GM12878 (cell line): Measurements from ENCODE around the gene ALPK1. TPM values are rescaled to one million over a fixed set of nuclear protein-coding genes. Genes with fewer than 3 reads are reported as not detected.

Experiments
- ATAC-seq: fragments of 200-7000 bp; cut with Tn5 transposase; 3 replicates; pipeline ENCODE4 v1.9.1; 2020; ENCODE audit warnings: mild to moderate bottlenecking, moderate library complexity
- BruUV-seq: library from RNA; stranded (reverse); fragments of 400-500 nt; replicated peaks from 2 replicates; lab custom pipeline; 2021; lab: Mats Ljungman, UMichigan
- CTCF ChIA-PET: fragments of 300-600 bp; sonication (Branson Sonifier 250); formaldehyde crosslinking; extraction: SDS; loops from one replicate; lab custom pipeline; 2021; ENCODE audit warnings: inconsistent platforms; lab: Yijun Ruan, JAX
- POLR2A ChIA-PET: fragments of 350-600 bp; formaldehyde crosslinking; extraction: SDS; loops from one replicate; lab custom pipeline; 2021; ENCODE audit warnings: inconsistent platforms; lab: Charles Lee
- RAD21 ChIA-PET: fragments of 300-600 bp; sonication (Branson Sonifier 250); formaldehyde crosslinking; loops from one replicate; lab custom pipeline; 2023; ENCODE audit warnings: antibody characterized with exemption; ENCODE audit not compliant: unreplicated experiment; lab: Charles Lee
- SMC1A ChIA-PET: fragments of 300-600 bp; sonication (Branson Sonifier 250); formaldehyde crosslinking; loops from one replicate; lab custom pipeline; 2023; ENCODE audit not compliant: unreplicated experiment, uncharacterized antibody; lab: Charles Lee
- DNase-seq: peaks from one replicate; pipeline ENCODE4 v3.0.0-alpha.2; 2011; ENCODE audit warnings: low read depth, low spot score
- FAIRE-seq: peaks from 3 replicates; lab custom pipeline; 2011; peaks lifted over from hg19 to GRCh38; lab: Jason Lieb, UNC
- H2AFZ ChIP-seq: 2 replicates; pipeline ENCODE4 v1.6.0; 2011; ENCODE audit warnings: low read depth, low read length, control low read depth; ENCODE audit not compliant: control insufficient read depth
- H3K27ac ChIP-seq: 2 replicates; pipeline ENCODE4 v1.5.1; 2011; ENCODE audit warnings: control low read depth; ENCODE audit not compliant: control insufficient read depth, insufficient read depth
- H3K27me3 ChIP-seq, 2 experiments: replicated peaks in 1 of 2; 2 replicates each; pipeline versions ENCODE4 v1.6.0 to v1.6.1; 2011; ENCODE audit warnings: low read length in 1 of 2; ENCODE audit not compliant: control insufficient read depth in 2 of 2, insufficient read depth in 2 of 2
- H3K36me3 ChIP-seq, 2 experiments: 2 replicates each; pipeline ENCODE4 v1.5.1; 2011; ENCODE audit warnings: low read length in 1 of 2; ENCODE audit not compliant: control insufficient read depth in 2 of 2, insufficient read depth in 2 of 2
- H3K4me1 ChIP-seq: 2 replicates; pipeline ENCODE4 v1.6.1; 2011; ENCODE audit warnings: mild to moderate bottlenecking, low read length, moderate library complexity, mixed read lengths; ENCODE audit not compliant: control insufficient read depth, insufficient read depth
- H3K4me2 ChIP-seq: 2 replicates; pipeline ENCODE4 v1.6.0; 2011; ENCODE audit warnings: control low read depth; ENCODE audit not compliant: control insufficient read depth, insufficient read depth
- H3K4me3 ChIP-seq: fragments of 200-600 bp; sonication (generic); 2 replicates; pipeline ENCODE4 v1.5.1; 2016
- H3K79me2 ChIP-seq: 2 replicates; pipeline ENCODE4 v1.6.0; 2011; ENCODE audit warnings: low read length; ENCODE audit not compliant: control insufficient read depth, insufficient read depth
- H3K9ac ChIP-seq: 2 replicates; pipeline ENCODE4 v1.8.0; 2011; ENCODE audit warnings: low read length, control low read depth, mixed read lengths; ENCODE audit not compliant: control insufficient read depth, insufficient read depth
- H3K9me3 ChIP-seq: replicated peaks from 3 replicates; pipeline ENCODE4 v1.5.1; 2011; ENCODE audit warnings: mild to moderate bottlenecking, low read length; ENCODE audit not compliant: control insufficient read depth, insufficient read depth
- H4K20me1 ChIP-seq: 2 replicates; pipeline ENCODE4 v1.6.0; 2011; ENCODE audit not compliant: control insufficient read depth, insufficient read depth
- BACH1 ChIP-seq: fragments of 450-650 bp; IDR thresholded peaks from 2 replicates; pipeline ENCODE4 v1.6.1; 2017; ENCODE audit warnings: mild to moderate bottlenecking, borderline replicate concordance
- CREB1 ChIP-seq: IDR thresholded peaks from 2 replicates; pipeline ENCODE4 v1.6.1; 2012; ENCODE audit warnings: low read depth, mild to moderate bottlenecking, inconsistent platforms
- FOXM1 ChIP-seq: IDR thresholded peaks from 2 replicates; pipeline ENCODE4 v1.6.1; 2012; ENCODE audit warnings: low read depth, mild to moderate bottlenecking, inconsistent platforms, low read length, moderate library complexity
- IRF4 ChIP-seq: IDR thresholded peaks from 2 replicates; pipeline ENCODE4 v1.6.1; 2011; ENCODE audit warnings: low read depth, low read length
- MTA3 ChIP-seq: IDR thresholded peaks from 2 replicates; pipeline ENCODE4 v1.6.1; 2012; ENCODE audit warnings: low read length, inconsistent platforms, borderline replicate concordance
- NFIC ChIP-seq: IDR thresholded peaks from 2 replicates; pipeline ENCODE4 v1.6.1; 2012; ENCODE audit warnings: low read depth, mild to moderate bottlenecking, inconsistent platforms, low read length, moderate library complexity
- SMAD5 ChIP-seq: IDR thresholded peaks from 2 replicates; pipeline ENCODE4 v1.6.1; 2016; ENCODE audit warnings: antibody characterized with exemption, low read depth
- SPI1 ChIP-seq: IDR thresholded peaks from 2 replicates; pipeline ENCODE4 v1.6.1; 2011; ENCODE audit warnings: low read depth, mild to moderate bottlenecking, low read length, moderate library complexity, borderline replicate concordance; ENCODE audit not compliant: insufficient read depth
- STAT3 ChIP-seq: IDR thresholded peaks from 2 replicates; pipeline ENCODE4 v1.6.1; 2011; ENCODE audit warnings: low read depth, low read length, improper control_type of control experiment
- USF2 ChIP-seq: IDR thresholded peaks from 2 replicates; pipeline ENCODE4 v1.6.1; 2011; ENCODE audit warnings: low read depth, low read length, improper control_type of control experiment, borderline replicate concordance
- ZNF274 ChIP-seq: IDR thresholded peaks from one replicate; pipeline ENCODE4 v1.8.0; 2011; ENCODE audit not compliant: insufficient read length, insufficient read depth
- ZNF687 ChIP-seq: fragments of 450-650 bp; IDR thresholded peaks from 2 replicates; pipeline ENCODE4 v1.6.1; 2017; ENCODE audit warnings: mild to moderate bottlenecking, moderate library complexity
- WGBS: methylation state at CpG from one replicate; pipeline ENCODE4 v1.1.6; 2016; ENCODE audit warnings: low lambda C conversion rate; ENCODE audit not compliant: insufficient replicate concordance, insufficient coverage; ENCODE audit errors: missing lambda C conversion rate; 5-methylcytosine and 5-hydroxymethylcytosine counted together
- in situ Hi-C: fragments of 300-500 bp; cut with MboI; formaldehyde crosslinking; loops from 9 replicates; pipeline ENCODE4 v1.14.3; 2018; ENCODE audit warnings: mixed read lengths
- intact Hi-C: fragments of 100-400 bp; cut with micrococcal nuclease; formaldehyde crosslinking; loops from one replicate; pipeline ENCODE4 v1.14.2; 2022; ENCODE audit not compliant: unreplicated experiment
- polyA plus RNA-seq, 11 experiments: library from polyadenylated mRNA; depleted of rRNA in 4 of 11; unstranded in 6 of 11; stranded (reverse) in 5 of 11; fragments of >200 nt; fragmentation: Nextera tagmentation in 4 of 11; fragmentation: Illumina TruSeq in 1 of 11; extraction: Ambion mirVana in 4 of 11; extraction: Trizol in 1 of 11; gene quantifications; 1 replicate in 1 of 11; 2 replicates in 10 of 11; pipeline versions ENCODE4 v1.2.1 to v1.2.3, GENCODE V29; 2011 to 2016; ENCODE audit warnings: inconsistent platforms in 2 of 11, missing spikeins in 2 of 11, low read depth in 1 of 11
- total RNA-seq, 4 experiments: library from RNA; depleted of rRNA in 3 of 4; stranded (reverse); fragments of >200 nt in 3 of 4; fragmentation: Illumina TruSeq in 1 of 4; extraction: Trizol in 1 of 4; gene quantifications; 2 replicates each; pipeline versions ENCODE4 v1.2.1 to v1.2.3, GENCODE V29; 2013 to 2021
- TF ChIP-seq, protein P1 (sequence below): fragments of 450-650 bp; formaldehyde crosslinking; IDR thresholded peaks from 2 replicates; pipeline ENCODE4 v1.5.0; 2022; ENCODE audit warnings: mild to moderate bottlenecking, missing genetic modification characterization
- TF ChIP-seq, protein P2 (sequence below): IDR thresholded peaks from 2 replicates; pipeline ENCODE4 v1.6.1; 2012; ENCODE audit warnings: low read depth, low read length, improper control_type of control experiment

The ALPK1 gene
- total and polyA plus RNA-seq, 10 of the 15 experiments (the other 5 are each of a cell fraction or from before 2014, with no cell fraction given), result 8.5 to 32.3 (median 22.6) TPM

DNA sequence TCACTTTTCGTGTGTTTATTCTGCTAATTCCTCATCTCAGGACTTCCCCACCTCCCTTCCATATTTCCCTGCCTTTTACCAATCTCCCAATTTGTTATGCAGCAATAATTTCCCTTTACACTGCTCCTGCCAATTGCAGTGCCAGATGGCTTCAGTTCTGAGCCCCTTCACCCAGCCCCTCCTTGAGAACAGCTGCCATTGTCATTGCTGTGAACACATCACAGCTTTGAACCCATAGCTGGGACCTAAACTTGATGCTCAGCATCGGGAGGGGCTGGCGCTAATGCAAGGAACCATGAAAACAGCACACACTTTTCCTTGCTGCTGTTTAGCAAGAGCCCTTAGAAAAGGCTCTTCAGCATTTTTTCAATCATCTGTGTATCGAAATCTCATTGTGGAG lies 104.9 kb downstream of the ALPK1 start:
- no peak for TF ChIP-seq NFIC
- TF ChIP-seq BACH1, result no peak
- TF ChIP-seq, protein P1, sequence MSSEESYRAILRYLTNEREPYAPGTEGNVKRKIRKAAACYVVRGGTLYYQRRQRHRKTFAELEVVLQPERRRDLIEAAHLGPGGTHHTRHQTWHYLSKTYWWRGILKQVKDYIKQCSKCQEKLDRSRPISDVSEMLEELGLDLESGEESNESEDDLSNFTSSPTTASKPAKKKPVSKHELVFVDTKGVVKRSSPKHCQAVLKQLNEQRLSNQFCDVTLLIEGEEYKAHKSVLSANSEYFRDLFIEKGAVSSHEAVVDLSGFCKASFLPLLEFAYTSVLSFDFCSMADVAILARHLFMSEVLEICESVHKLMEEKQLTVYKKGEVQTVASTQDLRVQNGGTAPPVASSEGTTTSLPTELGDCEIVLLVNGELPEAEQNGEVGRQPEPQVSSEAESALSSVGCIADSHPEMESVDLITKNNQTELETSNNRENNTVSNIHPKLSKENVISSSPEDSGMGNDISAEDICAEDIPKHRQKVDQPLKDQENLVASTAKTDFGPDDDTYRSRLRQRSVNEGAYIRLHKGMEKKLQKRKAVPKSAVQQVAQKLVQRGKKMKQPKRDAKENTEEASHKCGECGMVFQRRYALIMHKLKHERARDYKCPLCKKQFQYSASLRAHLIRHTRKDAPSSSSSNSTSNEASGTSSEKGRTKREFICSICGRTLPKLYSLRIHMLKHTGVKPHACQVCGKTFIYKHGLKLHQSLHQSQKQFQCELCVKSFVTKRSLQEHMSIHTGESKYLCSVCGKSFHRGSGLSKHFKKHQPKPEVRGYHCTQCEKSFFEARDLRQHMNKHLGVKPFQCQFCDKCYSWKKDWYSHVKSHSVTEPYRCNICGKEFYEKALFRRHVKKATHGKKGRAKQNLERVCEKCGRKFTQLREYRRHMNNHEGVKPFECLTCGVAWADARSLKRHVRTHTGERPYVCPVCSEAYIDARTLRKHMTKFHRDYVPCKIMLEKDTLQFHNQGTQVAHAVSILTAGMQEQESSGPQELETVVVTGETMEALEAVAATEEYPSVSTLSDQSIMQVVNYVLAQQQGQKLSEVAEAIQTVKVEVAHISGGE (CRISPR knock-in tag), result no peak
- no peak for TF ChIP-seq IRF4
- no peak for TF ChIP-seq SMAD5
- no peak for TF ChIP-seq USF2
- no peak for TF ChIP-seq MTA3
- no peak for TF ChIP-seq FOXM1
- TF ChIP-seq, protein P2, sequence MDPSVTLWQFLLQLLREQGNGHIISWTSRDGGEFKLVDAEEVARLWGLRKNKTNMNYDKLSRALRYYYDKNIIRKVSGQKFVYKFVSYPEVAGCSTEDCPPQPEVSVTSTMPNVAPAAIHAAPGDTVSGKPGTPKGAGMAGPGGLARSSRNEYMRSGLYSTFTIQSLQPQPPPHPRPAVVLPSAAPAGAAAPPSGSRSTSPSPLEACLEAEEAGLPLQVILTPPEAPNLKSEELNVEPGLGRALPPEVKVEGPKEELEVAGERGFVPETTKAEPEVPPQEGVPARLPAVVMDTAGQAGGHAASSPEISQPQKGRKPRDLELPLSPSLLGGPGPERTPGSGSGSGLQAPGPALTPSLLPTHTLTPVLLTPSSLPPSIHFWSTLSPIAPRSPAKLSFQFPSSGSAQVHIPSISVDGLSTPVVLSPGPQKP, result no peak
- TF ChIP-seq STAT3, result no peak
- no peak for TF ChIP-seq CREB1
- TF ChIP-seq ZNF274, result no peak
- no peak for TF ChIP-seq ZNF687
- TF ChIP-seq SPI1, result no peak
- TF ChIP-seq, all 136 proteins: peak for 0
- Histone ChIP-seq H3K9ac (no peak overlapping the region), H3K4me3 (no peak overlapping the region), H3K27me3 (no peaks in the 10 kb centered on the region), H3K4me1 (no peaks in the 10 kb centered on the region), H3K9me3 (no peaks in the 10 kb centered on the region), H4K20me1 (no peaks in the 10 kb centered on the region), H3K27ac (no peak overlapping the region), H3K4me2 (no peak overlapping the region), H3K36me3 (no peaks in the 10 kb centered on the region), H2AFZ (no peak overlapping the region), H3K79me2 (no peaks in the 10 kb centered on the region)
- FAIRE-seq (no peak), DNase-seq (no peak), ATAC-seq (no peak)
- CTCF ChIA-PET, result interaction anchor here (0.8 kb wide), 1 partner anchor 152 kb away, joined by 4 read pairs; no protein-coding TSS in a partner anchor
- 70% methylated on average over 4 of the region's 4 CpGs for WGBS
- SMC1A ChIA-PET, result no interaction called here
- in situ Hi-C loops, result no loop called here
- no TSS peak for BruUV-seq
- intact Hi-C loops, result no loop called here
- RAD21 ChIA-PET, result no interaction called here
- POLR2A ChIA-PET, result no interaction called here
